ENCODE results near the gene SLC2A4.
"Not testable (repeated sequence)": the region's sequence is repeated elsewhere in the genome, so short reads cannot be mapped to it uniquely, and the experiment has no call there.

The SLC2A4 gene

DNA sequence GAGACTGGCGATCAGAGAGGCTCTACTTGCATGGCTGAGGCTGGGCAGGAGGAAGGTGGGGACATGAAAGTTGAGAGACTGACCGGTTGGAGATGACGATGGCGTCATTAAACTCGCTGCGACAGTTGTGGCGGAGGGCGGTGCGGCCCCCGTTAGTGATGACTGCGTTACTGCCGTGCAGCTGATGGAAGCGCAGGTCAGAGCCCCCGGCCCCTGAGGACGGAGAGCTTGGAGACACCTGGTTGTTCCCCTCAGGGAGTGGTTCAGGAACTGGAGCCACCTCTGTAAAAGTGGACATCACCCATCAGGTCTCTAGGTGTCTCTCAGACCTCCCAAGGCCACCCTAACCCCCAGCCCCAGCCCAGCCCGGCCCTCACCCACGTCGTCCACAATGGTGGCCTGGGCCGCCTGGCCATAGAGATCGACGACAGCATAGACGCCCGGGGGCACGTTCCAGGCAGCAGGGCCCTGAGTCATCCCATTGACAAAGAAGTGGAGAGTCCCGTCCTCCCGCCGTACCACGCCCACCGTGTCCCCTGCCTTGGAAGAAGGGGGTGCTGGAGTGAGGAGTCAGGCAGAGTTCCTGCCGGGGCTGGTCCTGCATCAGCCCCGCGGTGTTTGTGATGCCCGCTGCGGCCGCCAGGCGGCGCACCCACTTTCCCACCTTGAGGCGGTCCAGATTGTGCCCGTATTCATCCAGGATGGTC, 42.4 kb downstream of the SLC2A4 start:
- DNase-seq (ENCODE audit: low spot score): peak; percentile 47
- FAIRE-seq: no peak

DNA sequence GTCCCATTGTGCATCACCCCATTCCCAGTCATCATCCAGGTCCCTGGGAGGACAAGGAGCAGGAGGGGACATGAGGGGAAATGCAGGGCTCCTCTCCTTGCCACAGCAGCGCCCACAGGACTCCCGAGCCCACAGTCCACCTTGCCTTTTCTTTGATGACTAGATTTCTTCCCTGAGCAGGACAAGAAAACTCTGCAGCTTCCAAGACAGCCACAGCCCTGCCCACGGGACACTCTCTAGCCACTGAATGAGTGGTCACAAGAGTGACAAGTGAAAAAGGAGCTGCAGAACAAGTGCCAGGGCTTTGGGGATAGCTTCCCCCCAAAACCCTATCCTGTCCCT, 42.9 kb downstream of the SLC2A4 start:
- no peak for FAIRE-seq
- no peak for DNase-seq (ENCODE audit: low spot score)

DNA sequence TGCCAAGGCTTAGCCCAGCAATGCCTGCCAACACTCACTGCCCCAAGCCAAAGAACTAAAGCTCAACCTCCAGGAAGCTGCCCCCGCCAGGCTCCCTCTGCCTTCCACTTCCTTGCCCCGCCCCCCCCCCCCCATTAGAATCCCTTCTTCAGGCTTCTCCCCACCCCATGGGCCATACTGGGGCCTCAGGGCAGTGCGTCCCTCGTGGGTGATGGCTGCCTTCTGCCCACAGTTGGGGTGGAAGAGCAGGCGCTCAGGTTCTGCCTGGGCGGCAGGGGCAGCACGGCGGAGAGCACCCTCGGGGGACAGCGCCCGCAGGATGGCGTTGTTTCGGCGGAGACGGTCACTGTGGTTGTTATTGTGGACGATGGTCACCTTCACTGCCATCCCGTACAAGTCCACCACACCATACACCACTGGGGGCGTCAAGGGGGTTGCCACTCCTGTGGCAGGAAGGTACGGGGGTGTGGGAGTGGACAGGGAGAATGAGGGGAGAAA, 43.6 kb downstream of the SLC2A4 start:
- FAIRE-seq: no peak
- DNase-seq (ENCODE audit: low spot score): no peak

DNA sequence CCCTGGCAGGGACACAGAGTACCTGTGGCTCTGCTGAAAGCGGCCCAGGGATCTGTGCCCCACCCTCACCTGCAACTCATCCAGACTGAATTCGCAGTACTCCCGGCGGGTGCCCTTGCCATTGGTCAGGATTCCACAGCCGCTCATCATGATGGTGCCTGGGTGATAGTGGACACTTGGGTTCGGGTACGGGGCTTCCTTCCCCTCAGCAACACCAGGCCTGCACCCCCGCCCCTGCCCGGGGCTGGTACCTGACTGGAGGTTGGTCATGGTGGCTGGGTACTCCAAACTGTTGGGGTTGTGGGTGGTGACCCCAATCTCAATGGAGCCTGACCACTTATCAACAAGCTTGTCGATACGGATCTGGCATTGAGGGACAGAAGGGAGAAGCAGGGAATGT, 44.7 kb downstream of the SLC2A4 start:
- FAIRE-seq: no peak
- DNase-seq (ENCODE audit: low spot score): no peak

DNA sequence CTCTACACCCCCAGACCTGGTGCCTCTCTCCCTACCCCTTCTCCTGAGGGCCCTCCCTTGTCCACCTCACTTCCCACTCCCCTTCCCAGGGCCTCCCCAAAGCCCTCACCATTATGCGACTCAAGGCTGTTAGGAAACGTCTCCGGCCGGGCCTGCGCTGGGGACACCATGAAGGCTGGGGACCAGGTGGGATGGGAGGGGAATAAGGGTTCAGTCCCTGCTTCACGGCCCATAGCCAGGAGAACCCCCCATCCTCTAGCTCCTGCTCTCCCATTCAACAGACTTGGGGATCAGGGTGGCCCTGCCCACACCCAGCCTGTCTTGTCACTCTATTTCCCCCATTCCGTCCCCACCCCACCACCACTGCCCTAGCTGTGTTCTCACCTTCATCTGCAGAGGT, 45.5 kb downstream of the SLC2A4 start:
- no peak for FAIRE-seq

DNA sequence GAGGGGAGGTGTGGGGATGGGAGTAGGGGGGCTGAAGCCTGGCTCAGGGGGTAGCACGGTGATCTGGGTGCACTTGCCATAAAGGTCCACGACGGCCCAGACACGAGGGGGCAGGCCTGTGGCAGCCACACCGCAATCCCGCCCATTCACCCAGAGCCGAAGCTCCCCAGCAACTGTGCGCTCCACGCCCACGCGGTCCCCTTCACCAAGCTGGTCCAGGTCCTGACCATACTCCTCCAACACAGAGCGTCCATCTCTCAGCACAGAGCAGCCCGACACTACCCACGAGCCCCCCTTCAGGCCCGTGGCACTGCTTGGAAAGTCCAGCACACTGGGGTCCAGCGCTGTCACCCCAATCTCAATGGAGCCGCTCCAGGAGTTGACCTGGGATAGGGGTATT, 46.0 kb downstream of the SLC2A4 start:
- FAIRE-seq: no peak
- no peak for DNase-seq (ENCODE audit: low spot score)

More for the DNA sequence above, 45.5 kb downstream of the SLC2A4 start:
- no peak for DNase-seq (ENCODE audit: low spot score)

DNA sequence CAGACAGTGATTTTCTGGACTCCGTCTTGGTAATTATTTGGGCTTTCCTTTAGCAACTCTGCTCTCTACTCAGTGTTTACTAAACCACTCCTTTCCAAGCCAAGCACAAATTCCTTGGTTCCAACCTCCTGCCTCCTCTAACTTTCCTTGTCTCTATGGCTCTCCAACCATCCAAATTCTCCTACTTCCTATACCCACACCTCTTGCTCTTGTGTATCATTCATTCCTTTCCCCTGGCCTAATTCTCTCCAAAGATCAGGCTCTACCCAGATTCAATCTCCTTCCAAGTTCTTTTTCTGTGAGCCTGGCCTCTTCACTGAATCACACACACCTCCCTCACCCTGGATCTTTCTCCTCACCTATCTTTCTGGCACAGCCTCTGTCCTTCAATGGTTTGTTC, 46.5 kb downstream of the SLC2A4 start:
- no peak for DNase-seq (ENCODE audit: low spot score)
- FAIRE-seq: no peak

DNA sequence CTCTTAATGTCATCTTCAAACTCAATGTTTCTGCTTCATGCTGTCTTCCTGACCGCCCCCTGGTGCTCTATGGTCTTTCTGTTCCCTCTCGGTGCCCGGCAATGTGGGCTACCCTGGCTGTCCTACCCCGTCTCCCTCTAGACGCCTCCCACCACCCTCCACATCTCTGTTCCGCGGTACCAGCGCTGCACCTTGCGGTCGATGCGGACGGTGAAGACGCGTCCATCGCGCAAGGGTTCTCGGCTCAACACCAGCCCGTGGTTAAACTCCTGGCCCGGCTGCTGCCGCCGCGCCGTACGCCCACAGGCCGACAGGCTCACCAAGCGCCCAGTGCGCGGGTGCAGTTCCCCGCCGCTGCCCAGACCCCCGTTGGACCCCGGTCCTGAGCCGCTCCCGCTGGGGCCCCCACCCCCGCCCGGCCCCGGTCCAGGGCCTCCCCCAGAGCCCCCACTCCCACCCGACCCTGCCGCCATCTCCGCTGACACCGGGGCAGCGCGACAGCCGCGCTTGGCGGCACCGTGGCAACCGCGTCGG, 47.4 kb downstream of the SLC2A4 start, which contains the start of gene NEURL4:
NEURL4 (minus strand) TSS at position 496 of the 534 bp plus-strand sequence; CDS start at position 473, 23 bp downstream.
- DNase-seq (ENCODE audit: low spot score) (no peak), FAIRE-seq (peak; percentile 94)

DNA sequence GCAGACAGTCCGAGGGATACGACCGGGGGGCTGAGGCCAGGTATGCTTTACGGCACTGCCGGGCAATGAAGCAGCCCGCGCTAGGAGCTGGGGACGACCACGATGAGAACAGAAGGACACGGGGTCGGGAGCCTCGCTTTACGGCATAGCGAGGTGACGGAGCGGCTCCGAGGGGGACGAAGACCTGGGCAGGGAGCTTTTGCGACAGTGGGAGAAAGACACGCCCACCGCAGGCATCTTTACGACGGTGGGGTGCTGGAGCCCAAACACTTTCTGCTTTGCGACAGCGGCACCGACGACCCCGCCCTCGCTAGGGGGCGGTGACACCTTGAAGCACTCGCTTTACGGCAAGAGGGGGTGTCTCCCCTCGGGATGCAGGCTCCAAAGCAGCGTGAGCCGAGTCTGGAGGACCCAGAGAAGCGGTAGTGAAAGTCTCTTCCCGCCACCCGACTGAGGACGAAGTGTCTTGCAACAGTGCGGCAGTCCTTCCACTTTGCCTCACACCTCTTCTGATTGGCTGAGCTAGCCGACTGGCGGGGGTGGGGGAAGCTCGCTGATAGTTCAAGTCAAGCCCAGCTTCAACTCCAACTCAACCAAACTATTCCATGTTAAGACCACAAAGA, 48.0 kb downstream of the SLC2A4 start:
- DNase-seq (ENCODE audit: low spot score) (peak; percentile 91), FAIRE-seq (no peak)

DNA sequence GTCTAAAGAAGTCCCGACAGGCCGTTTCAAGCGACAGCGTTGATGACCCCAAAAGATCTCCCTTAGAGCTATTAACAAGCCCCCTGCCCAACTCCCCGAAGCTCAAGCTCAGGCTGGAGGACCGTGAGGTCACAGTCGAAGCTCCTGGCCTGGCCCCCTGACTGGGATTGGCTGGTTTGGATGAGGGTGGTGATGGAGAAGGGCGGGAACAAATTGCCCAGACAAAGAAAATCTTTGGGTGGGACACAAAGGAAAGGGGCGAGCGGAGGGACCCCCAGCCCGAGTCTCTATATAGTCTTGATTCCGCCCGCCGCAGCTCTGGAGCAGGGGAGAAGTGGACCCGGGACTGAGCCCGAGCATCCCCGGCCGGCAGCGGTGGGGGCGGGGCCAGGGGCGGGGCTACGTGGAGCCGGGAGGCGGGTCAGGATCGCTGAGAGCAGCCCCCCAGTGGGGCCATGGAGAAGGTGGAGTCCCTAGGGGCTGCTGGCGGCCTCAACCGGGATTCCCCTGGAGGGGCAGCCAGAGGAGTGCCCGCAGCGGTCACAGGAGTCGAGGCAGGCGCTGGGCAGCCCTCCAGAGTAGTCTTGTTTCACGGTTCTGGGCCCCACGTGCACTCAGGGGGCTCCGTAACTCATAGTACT, 48.6 kb downstream of the SLC2A4 start:
- FAIRE-seq: no peak
- peak; percentile 81 for DNase-seq (ENCODE audit: low spot score)

DNA sequence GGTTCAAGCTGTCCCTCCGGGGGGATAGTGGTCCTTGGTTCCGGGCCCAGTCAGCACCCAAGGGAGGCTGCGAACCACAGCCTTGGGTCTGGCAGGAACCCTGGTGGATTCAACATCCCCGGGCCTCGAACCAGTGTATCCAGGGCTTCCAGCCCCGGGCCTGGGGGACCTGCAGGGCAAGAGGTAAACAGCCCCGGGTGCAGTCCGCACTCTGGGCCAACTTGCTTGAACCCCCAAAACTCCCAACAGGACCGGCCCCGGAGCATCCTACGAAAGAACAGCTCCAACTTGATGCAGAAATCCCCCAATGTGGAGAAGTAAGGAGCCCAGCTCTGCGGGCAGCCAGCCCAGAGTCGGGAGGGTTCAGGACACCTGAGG, 49.1 kb downstream of the SLC2A4 start:
- no peak for DNase-seq (ENCODE audit: low spot score)
- no peak for FAIRE-seq

DNA sequence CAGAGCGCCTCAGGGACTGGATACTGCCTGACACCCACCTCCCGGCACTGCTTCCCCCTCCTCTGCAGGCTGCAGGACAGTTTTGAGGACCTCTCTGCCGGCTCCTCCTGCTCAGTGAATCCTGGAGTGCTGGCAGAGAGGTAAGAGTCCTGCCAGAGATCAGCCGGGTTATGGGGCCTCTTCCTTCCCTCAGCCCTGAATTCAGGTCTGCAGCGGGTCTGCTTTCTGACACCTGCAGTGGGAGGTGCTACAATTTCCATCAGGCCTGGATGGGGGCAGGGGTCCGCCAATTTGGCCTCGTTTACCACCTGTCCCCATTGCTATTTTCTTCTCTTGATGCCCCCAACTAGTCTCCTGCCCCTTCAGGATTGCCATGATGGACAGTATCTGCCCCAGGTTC, 50.6 kb downstream of the SLC2A4 start:
- DNase-seq (ENCODE audit: low spot score) (no peak), FAIRE-seq (no peak)

DNA sequence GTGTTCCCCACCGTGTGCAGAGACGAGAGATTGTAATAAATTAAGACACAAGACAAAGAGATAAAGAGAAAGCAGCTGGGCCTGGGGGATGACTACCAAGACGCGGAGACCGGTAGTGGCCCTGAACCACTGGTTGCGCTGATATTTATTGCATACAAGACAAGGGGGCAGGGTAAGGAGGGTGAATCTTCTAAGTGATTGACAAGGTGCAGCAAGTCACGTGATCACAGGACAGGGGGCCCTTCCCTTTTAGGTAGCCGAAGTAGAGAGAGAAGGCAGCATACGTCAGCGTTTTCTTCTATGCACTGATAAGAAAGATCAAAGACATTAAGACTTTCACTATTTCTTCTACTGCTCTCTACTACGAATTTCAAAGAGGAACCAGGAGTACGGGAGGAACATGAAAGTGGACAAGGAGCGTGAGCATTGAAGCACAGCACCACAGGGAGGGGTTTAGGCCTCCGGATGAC, 51.1 kb downstream of the SLC2A4 start:
- not testable (repeated sequence) for FAIRE-seq

DNA sequence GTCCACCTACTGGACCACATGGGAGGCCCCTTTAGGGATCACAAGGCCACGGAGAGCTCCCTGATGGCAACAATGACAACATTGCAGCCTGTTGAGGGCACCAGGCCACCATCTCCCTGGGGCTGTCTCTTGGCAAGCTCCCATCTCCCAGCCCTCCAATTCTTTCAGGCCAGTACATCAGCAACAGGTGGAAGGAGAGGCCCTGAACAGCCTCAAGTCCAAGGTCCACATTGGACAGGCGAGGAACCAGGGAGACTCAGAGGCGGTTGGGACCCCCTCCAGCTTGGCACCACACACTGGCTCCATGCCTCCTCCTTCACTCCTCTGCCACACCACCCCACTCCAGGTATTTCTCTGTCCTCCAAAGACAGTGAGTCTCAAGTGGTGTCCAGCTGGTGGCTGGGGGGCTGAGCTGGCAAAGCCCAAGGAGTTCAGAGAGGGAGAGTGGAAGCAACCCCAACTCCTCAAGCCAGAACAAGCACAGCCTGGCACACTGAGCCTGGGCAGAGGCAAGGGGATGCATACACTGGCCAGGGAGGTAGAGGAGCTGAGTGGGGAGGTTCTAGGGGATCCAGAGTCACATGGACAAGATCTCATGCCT, 53.5 kb downstream of the SLC2A4 start:
- FAIRE-seq (no peak), DNase-seq (ENCODE audit: low spot score) (no peak)

More for the DNA sequence above, 51.1 kb downstream of the SLC2A4 start:
- DNase-seq (ENCODE audit: low spot score): not testable (repeated sequence)

DNA sequence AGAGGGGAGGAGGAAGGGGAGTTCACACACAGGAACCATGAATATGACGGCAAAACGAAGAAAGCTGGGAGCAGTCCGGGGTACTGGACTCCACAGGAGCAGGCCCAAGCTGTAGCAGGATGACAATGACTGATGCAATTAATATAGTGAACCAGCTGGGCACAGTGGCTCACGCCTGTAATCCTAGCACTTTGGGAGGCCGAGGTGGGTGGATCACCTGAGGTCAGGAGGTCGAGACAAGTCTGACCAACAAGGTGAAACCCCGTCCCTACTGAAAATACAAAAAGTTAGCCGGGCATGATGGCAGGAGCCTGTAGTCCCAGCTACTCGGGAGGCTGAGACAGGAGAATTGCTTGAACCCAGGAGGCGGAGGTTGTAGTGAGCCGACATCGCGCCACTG, 54.2 kb downstream of the SLC2A4 start:
- DNase-seq (ENCODE audit: low spot score); FAIRE-seq: not testable (repeated sequence)

DNA sequence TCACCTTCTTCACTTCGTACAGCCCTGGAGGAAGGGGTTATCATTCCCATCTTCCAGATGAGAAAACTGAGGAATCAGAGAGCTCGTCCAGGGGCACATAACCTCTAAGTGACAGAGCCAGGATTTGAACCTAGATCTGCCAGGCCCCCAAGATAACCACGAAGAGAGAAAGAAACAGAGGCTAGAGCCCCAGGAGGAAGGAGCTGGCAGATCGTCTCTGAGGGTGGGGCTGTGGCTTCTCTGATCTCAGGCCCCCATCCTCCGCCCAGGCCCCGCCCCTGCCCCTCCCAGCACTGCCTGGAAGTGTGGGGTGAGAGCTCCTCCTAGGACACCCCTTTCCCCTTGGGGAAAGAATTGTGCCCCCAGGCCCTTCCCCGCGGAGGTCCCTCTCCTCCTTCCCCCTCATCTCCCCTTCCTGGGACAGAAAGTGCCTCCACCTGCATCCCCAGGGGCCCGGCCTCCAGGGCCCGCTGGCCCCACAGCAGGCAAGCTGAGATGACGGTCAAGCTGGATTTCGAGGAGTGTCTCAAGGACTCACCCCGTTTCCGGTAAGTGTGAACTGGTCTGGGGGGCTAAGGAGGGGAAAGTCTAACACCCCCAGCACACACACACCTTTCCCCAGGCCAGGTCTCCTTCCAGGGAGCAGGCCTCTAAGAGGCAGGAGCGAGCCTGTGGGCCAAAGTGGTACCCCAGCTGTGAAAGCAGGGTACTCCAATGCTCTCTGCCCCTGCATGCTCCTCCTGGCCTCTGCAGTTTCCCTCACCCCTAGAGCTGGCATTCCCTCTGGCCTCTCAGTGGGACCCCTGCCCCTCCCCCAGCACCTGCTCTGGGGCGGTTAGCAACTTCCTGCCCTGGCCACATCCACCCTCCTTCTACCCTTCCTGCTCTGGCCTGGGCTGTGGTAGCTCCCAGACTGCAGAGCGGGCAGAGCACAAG, 55.0 kb downstream of the SLC2A4 start, which contains the start of gene ACAP1:
ACAP1 (plus strand) TSS at position 290 of the 936 bp plus-strand sequence; CDS start at position 496, 206 bp downstream.
- FAIRE-seq (no peak), DNase-seq (ENCODE audit: low spot score) (no peak)

DNA sequence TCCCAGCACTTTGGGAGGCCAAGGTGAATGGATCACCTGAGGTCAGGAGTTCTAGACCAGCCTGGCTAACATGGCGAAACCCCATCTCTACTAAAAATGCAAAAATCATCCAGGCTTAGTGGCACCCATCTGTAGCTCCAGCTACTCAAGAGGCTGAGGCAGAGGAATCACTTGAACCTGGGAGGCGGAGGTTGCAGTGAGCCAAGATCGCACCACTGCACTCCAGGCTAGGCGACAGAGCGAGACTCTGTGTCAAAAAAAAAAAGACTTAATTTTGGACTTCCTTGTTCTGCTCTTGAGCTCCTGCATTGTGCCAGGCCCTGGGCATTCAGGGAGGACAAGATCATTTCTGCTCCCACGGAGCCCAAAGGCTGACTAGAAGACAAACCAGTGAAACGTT, 56.1 kb downstream of the SLC2A4 start:
- not testable (repeated sequence) for DNase-seq (ENCODE audit: low spot score); FAIRE-seq

All from urothelium cell line (cell line).